ENCODE data around the gene GDF7.

DNA sequence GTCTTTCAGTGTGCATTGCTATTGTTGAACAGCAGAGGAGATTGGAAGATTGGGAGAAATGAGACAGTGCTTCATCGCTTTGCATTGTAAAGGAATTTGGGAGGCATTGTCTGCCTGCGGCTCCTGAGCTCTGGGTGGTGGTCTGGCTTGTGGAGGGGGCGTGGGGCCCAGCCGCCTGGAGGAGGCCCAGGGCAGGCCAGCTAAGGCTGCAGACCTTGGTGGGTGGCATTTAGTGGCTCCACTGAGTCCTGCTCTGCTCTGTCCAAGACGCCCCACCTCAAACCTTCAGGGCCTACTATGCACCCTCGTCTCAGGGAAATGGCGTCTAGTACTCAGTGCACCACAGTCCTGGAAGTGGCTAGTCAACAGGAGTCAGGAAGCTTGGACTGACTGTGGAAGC, 10.4 kb upstream of the GDF7 start:
- TF ChIP-seq CTCF (IDR thresholded peaks at IDR 0.05 in 8 of 11, conservative IDR thresholded peaks at IDR 0.05 in 3 of 11) (no peak), POLR2AphosphoS5 (IDR thresholded peaks at IDR 0.05) (no peak)
